ENCODE measurements around the gene SUPT5H. TPM values are rescaled to one million over a fixed set of nuclear protein-coding genes. Genes with fewer than 3 reads are reported as not detected.

The SUPT5H gene
- total RNA-seq, 1 experiment from 2014 or later: 122 TPM

- Mint-ChIP-seq H3K36me3 (ENCODE audit: insufficient read depth, unreplicated experiment) (peaks cover 32% of the 10 kb centered on the region), H3K9me3 (ENCODE audit: unreplicated experiment) (no peaks in the 10 kb centered on the region), H3K27me3 (ENCODE audit: insufficient read depth, unreplicated experiment) (no peaks in the 10 kb centered on the region), H3K4me1 (ENCODE audit: insufficient read depth, unreplicated experiment) (peaks cover 15% of the 10 kb centered on the region), H3K27ac (ENCODE audit: low read depth, unreplicated experiment) (peak within 1 kb of the TSS; percentile 91), H3K4me3 (ENCODE audit: unreplicated experiment) (peak within 1 kb of the TSS; percentile 88)
- ChIA-PET POLR2A (interaction anchor here (0.6 to 2.1 kb wide), 13 partner anchors 30 to 79 kb away, joined by 3 to 14 read pairs (median 4); partner anchors contain the start of genes EID2, EID2B, RPS16 and SUPT5H), CTCF (interaction anchor here (0.7 kb wide), 1 partner anchor 290 kb away, joined by 3 read pairs; no protein-coding TSS in a partner anchor)
- BruUV-seq (replicated peaks): TSS peak; percentile 25
- no peak for TF ChIP-seq CTCF (IDR thresholded peaks at IDR 0.05; ENCODE audit: unreplicated experiment)
- intact Hi-C loops (cut with micrococcal nuclease): no loop called here
- DNase-seq (ENCODE audit: unreplicated experiment): peak; percentile 96
These were observed 35.2 kb downstream of the SUPT5H start, which contains the start of gene TIMM50 for GRCh38 chr19:39480337-39481228. Gene TIMM50, plus strand, starts transcription at chr19:39480838. Its CDS starts 16 bp downstream, at chr19:39480854.

- DNase-seq (ENCODE audit: unreplicated experiment): no peak
These were observed 35.8 kb downstream of the SUPT5H start for GRCh38 chr19:39481229-39481545.

GRCh38 chr19:39481676-39482075 lies 36.3 kb downstream of the SUPT5H start:
- no peak for TF ChIP-seq CTCF (IDR thresholded peaks at IDR 0.05; ENCODE audit: unreplicated experiment)
- peak overlapping the region; percentile 88 for H3K4me3 Mint-ChIP-seq (ENCODE audit: unreplicated experiment)
- ChIA-PET POLR2A (interaction anchor here (0.7 to 2.1 kb wide), 3 partner anchors 46 to 73 kb away, joined by 3 to 14 read pairs (median 4); partner anchors contain the start of gene RPS16), CTCF (interaction anchor here (0.8 to 1.1 kb wide), 2 partner anchors 51 to 58 kb away, joined by 4 read pairs; partner anchors contain the start of gene EID2)
- peaks cover 15% of the 10 kb centered on the region for H3K4me1 Mint-ChIP-seq (ENCODE audit: insufficient read depth, unreplicated experiment)
- H3K27ac Mint-ChIP-seq (ENCODE audit: low read depth, unreplicated experiment): peak overlapping the region; percentile 91
- H3K36me3 Mint-ChIP-seq (ENCODE audit: insufficient read depth, unreplicated experiment): peaks cover 26% of the 10 kb centered on the region
- no peak for DNase-seq (ENCODE audit: unreplicated experiment)
- intact Hi-C loops (cut with micrococcal nuclease): no loop called here
- H3K27me3 Mint-ChIP-seq (ENCODE audit: insufficient read depth, unreplicated experiment): no peaks in the 10 kb centered on the region
- no peaks in the 10 kb centered on the region for H3K9me3 Mint-ChIP-seq (ENCODE audit: unreplicated experiment)
- no TSS peak for BruUV-seq (replicated peaks)

More at GRCh38 chr19:39481229-39481545, 35.8 kb downstream of the SUPT5H start:
- Mint-ChIP-seq H3K27ac (ENCODE audit: low read depth, unreplicated experiment) (peak overlapping the region; percentile 91), H3K9me3 (ENCODE audit: unreplicated experiment) (no peaks in the 10 kb centered on the region), H3K36me3 (ENCODE audit: insufficient read depth, unreplicated experiment) (peaks cover 26% of the 10 kb centered on the region), H3K27me3 (ENCODE audit: insufficient read depth, unreplicated experiment) (no peaks in the 10 kb centered on the region), H3K4me1 (ENCODE audit: insufficient read depth, unreplicated experiment) (peaks cover 15% of the 10 kb centered on the region), H3K4me3 (ENCODE audit: unreplicated experiment) (peak overlapping the region; percentile 88)
- CTCF ChIA-PET: no interaction called here
- TF ChIP-seq CTCF (IDR thresholded peaks at IDR 0.05; ENCODE audit: unreplicated experiment): no peak
- BruUV-seq (replicated peaks): TSS peak; percentile 23
- POLR2A ChIA-PET: interaction anchor here (0.8 to 2.1 kb wide), 6 partner anchors 36 to 59 kb away, joined by 3 to 14 read pairs (median 4); partner anchors contain the start of genes EID2, RPS16 and SUPT5H
- intact Hi-C loops (cut with micrococcal nuclease): no loop called here

- peaks cover 15% of the 10 kb centered on the region for H3K4me1 Mint-ChIP-seq (ENCODE audit: insufficient read depth, unreplicated experiment)
These were observed 37.8 kb downstream of the SUPT5H start for GRCh38 chr19:39483141-39483540.

More at GRCh38 chr19:39483141-39483540, 37.8 kb downstream of the SUPT5H start:
- Mint-ChIP-seq H3K4me3 (ENCODE audit: unreplicated experiment) (peak overlapping the region; percentile 88), H3K36me3 (ENCODE audit: insufficient read depth, unreplicated experiment) (peaks cover 27% of the 10 kb centered on the region), H3K9me3 (ENCODE audit: unreplicated experiment) (no peaks in the 10 kb centered on the region), H3K27me3 (ENCODE audit: insufficient read depth, unreplicated experiment) (no peaks in the 10 kb centered on the region), H3K27ac (ENCODE audit: low read depth, unreplicated experiment) (peak overlapping the region; percentile 91)
- CTCF ChIA-PET: no interaction called here
- no peak for TF ChIP-seq CTCF (IDR thresholded peaks at IDR 0.05; ENCODE audit: unreplicated experiment)
- BruUV-seq (replicated peaks): no TSS peak
- DNase-seq (ENCODE audit: unreplicated experiment): no peak
- POLR2A ChIA-PET: no interaction called here
- intact Hi-C loops (cut with micrococcal nuclease): no loop called here
